ENCODE results near the gene RASA1. TPM values are rescaled to one million over a fixed set of nuclear protein-coding genes. Genes with fewer than 3 reads are reported as not detected.
A peak's percentile ranks its signal among the peaks of the same experiment; 100 is the strongest.
"Not testable (repeated sequence)": the region's sequence is repeated elsewhere in the genome, so short reads cannot be mapped to it uniquely, and the experiment has no call there.

Gene RASA1
- total RNA-seq, 2 experiments from 2014 or later = 15.4 to 16.2 TPM

DNA sequence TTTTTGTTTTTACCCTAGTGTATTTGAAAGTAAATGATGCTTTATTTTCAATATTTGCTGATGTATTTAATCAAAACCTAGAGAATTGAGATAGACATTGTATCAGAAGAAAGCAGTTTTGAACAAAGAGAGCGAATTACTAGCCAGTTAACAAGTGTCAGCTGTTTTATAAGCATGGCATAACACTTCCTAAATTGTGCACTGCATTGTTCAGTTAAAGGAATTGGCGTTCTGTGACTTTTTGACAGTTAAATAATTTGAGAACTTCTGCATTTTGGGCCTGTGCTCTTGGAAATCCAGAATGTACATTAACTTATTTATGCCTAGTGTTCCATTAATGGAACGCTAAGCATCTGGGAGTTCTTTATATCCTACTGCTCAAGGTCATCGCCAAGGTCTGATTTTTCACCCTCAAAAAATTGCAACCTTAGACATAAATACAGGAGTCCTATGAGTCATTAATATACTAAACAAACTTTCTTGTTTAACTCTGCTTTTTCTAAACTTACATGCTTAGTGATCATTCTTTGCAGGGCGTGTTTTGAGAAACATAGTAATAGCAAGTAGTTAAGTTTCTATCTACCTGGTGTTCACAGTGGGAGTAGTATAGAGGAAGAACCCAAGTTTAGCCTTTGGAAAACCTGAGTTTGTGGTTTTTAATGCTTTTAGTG lies 31.1 kb downstream of the RASA1 start:
- Mint-ChIP-seq H3K27ac (no peak overlapping the region), H3K9me3 (no peaks in the 10 kb centered on the region), H3K36me3 (ENCODE audit: low read depth) (peaks cover 8% of the 10 kb centered on the region), H3K4me3 (no peak overlapping the region), H3K4me1 (ENCODE audit: low read depth) (peaks cover 79% of the 10 kb centered on the region), H3K27me3 (ENCODE audit: low read depth) (no peaks in the 10 kb centered on the region)
- intact Hi-C loops (cut with micrococcal nuclease) = loop anchor here (2.0 kb wide), 1 partner anchor 30 kb away; no protein-coding TSS in a partner anchor
- CTCF ChIA-PET = no interaction called here
- no peak for DNase-seq

DNA sequence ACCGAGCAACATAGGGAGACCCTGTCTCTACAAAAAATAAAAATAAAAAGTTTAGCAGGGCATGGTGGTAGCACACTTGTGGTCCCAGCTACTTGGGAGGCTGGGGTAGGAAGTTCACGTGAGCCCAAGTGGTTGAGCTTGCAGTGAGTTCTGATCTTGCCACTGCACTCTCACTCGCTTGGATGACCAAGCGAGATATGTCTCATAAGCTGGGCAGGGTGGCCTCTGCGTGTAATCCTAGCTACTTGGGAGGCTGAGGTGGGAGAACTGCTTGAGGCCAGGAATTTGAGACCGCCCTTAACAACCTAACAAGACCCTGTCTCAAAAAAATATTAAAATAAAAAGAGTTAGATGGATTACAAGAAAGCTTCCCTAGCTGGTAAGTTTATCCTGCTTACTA lies 32.5 kb downstream of the RASA1 start:
- DNase-seq = no peak
- intact Hi-C loops (cut with micrococcal nuclease) = loop anchor here (2.0 kb wide), 2 partner anchors 17 to 41 kb away; no protein-coding TSS in a partner anchor
- Mint-ChIP-seq H3K27ac (no peak overlapping the region), H3K4me3 (no peak overlapping the region), H3K4me1 (ENCODE audit: low read depth) (peaks cover 68% of the 10 kb centered on the region), H3K27me3 (ENCODE audit: low read depth) (no peaks in the 10 kb centered on the region), H3K9me3 (no peaks in the 10 kb centered on the region), H3K36me3 (ENCODE audit: low read depth) (peaks cover 16% of the 10 kb centered on the region)
- CTCF ChIA-PET = no interaction called here

DNA sequence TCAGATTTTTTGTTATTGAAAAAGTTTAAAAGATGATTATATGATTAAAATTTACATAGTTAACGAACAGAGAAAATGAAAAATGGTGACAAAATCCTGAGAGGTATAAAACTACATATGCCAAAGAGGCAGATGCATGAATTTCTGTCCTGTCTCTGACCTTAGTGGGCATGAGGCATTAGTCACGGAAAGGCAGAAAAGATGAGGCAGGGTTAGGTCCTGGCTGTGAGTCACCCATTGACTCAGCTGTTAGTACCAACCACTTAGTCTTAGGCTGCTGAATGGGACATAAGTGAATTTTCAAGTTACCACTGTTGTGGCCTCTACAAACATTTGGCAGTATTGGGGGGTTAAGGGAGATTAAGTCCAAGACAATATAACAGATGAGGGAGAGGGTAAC lies 33.1 kb downstream of the RASA1 start:
- peak; percentile 58 for DNase-seq
- H3K9me3 Mint-ChIP-seq = peaks cover 3% of the 10 kb centered on the region
- CTCF ChIA-PET = no interaction called here
- H3K4me3 Mint-ChIP-seq = no peak overlapping the region
- intact Hi-C loops (cut with micrococcal nuclease) = loop anchor here (2.0 kb wide), 2 partner anchors 18 to 40 kb away; no protein-coding TSS in a partner anchor
- H3K36me3 Mint-ChIP-seq (ENCODE audit: low read depth) = peaks cover 22% of the 10 kb centered on the region
- H3K27me3 Mint-ChIP-seq (ENCODE audit: low read depth) = no peaks in the 10 kb centered on the region
- no peak overlapping the region for H3K27ac Mint-ChIP-seq
- H3K4me1 Mint-ChIP-seq (ENCODE audit: low read depth) = peaks cover 67% of the 10 kb centered on the region

DNA sequence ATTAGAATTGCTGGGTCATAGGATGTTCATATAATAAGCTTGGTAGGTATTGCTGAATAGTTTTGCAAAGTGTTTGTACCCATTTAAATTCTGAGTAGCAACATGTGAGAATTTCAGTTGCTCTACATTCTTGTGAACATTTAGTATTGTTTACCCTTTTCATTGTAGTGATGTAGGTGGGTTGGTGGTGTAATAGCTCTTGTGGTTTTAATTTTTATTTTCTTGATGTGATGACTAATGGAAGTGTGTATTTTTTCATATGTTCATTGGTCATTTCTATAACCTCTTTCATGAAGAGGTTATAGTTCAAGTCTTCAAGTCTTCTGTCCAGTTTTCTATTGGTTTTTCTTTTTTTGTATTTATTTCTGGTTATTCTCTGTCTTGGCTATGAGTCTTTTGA lies 34.4 kb downstream of the RASA1 start:
- intact Hi-C loops (cut with micrococcal nuclease) = no loop called here
- Mint-ChIP-seq H3K27ac (no peak overlapping the region), H3K36me3 (ENCODE audit: low read depth) (peaks cover 31% of the 10 kb centered on the region), H3K9me3 (peaks cover 4% of the 10 kb centered on the region), H3K4me3 (no peak overlapping the region), H3K27me3 (ENCODE audit: low read depth) (no peaks in the 10 kb centered on the region), H3K4me1 (ENCODE audit: low read depth) (peaks cover 61% of the 10 kb centered on the region)
- CTCF ChIA-PET = interaction anchor here (0.6 kb wide), 1 partner anchor 47 kb away, joined by 6 read pairs; no protein-coding TSS in a partner anchor
- no peak for DNase-seq

DNA sequence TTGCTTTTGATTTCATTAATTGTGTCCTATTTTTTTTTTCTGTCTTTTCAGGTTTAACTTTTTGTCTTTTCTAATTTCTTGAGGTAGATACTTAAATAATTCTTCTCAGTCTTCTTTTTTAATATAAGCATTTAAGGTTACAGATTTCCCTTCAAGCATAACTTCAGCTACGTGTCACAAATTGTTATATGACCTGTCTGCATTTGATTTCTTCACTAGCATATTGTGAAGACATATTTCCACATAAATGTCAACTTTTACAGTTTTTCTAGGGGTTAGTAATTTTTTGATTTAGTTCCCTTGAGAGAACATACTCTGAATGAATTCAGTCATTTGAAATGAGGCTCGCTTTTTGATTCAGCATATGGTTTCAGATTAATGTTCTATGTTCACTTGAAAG lies 35.6 kb downstream of the RASA1 start:
- peaks cover 55% of the 10 kb centered on the region for H3K4me1 Mint-ChIP-seq (ENCODE audit: low read depth)
- intact Hi-C loops (cut with micrococcal nuclease) = no loop called here
- CTCF ChIA-PET = no interaction called here

DNA sequence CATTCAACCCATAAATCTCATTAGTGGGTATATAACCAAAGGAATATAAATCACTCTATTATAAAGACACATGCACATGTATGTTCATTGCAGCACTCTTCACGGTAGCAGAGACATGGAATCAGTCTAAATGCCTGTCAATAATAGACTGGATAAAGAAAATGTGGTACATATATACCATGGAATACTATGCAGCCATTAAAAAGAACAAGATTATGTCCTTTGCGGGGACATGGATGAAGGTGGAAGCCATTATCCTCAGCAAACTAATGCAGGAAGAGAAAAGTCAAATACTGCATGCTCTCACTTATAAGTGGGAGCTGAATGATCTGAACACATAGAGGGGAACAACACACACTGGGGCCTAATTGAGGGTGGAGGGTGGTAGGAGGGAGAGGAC lies 38.4 kb downstream of the RASA1 start:
- peaks cover 31% of the 10 kb centered on the region for H3K36me3 Mint-ChIP-seq (ENCODE audit: low read depth)
- H3K27me3 Mint-ChIP-seq (ENCODE audit: low read depth); DNase-seq; intact Hi-C loops (cut with micrococcal nuclease); H3K9me3 Mint-ChIP-seq; H3K27ac Mint-ChIP-seq; H3K4me3 Mint-ChIP-seq: not testable (repeated sequence)
- H3K4me1 Mint-ChIP-seq (ENCODE audit: low read depth) = peaks cover 49% of the 10 kb centered on the region
- CTCF ChIA-PET = interaction anchor here (1.2 kb wide), 1 partner anchor 293 kb away, joined by 3 read pairs; no protein-coding TSS in a partner anchor

More for the DNA sequence above, 35.6 kb downstream of the RASA1 start:
- DNase-seq = no peak
- H3K4me3 Mint-ChIP-seq = no peak overlapping the region
- no peak overlapping the region for H3K27ac Mint-ChIP-seq
- H3K36me3 Mint-ChIP-seq (ENCODE audit: low read depth) = peaks cover 31% of the 10 kb centered on the region
- peaks cover 4% of the 10 kb centered on the region for H3K9me3 Mint-ChIP-seq
- no peaks in the 10 kb centered on the region for H3K27me3 Mint-ChIP-seq (ENCODE audit: low read depth)

DNA sequence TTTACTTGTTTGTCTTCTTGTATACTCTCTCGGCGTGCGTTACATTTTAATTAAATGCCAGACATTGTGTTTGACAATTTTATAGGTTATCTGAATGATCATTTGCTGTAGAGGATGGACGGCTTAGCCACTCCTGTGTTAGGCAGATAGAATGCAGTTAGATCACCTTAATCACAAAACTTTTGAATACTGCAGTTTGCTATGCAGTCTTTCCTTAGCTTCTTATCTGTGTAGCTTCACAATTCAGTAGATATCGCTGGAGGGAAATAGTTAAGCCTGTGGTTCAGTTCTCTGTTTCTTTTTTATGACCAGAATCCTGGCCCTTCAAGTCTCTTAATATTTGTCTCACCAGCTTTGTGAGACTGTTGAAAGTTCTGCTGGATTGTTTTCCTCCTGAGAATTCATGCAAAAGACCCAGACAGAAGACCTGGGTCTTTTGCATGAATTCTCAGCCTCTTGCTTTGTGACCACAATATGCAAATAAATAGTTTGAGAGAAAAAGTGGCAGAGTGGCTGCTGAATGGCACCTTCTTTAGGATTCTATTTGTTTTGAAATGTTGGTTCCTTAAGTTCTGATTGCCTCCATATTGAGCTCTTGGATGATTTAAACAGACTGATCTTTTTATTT lies 40.2 kb downstream of the RASA1 start:
- intact Hi-C loops (cut with micrococcal nuclease) = no loop called here
- no peak for DNase-seq
- Mint-ChIP-seq H3K27me3 (ENCODE audit: low read depth) (no peaks in the 10 kb centered on the region), H3K4me1 (ENCODE audit: low read depth) (peaks cover 47% of the 10 kb centered on the region), H3K9me3 (peaks cover 4% of the 10 kb centered on the region), H3K36me3 (ENCODE audit: low read depth) (peaks cover 28% of the 10 kb centered on the region), H3K27ac (no peak overlapping the region), H3K4me3 (no peak overlapping the region)
- CTCF ChIA-PET = interaction anchor here (0.7 kb wide), 1 partner anchor 281 kb away, joined by 4 read pairs; no protein-coding TSS in a partner anchor

DNA sequence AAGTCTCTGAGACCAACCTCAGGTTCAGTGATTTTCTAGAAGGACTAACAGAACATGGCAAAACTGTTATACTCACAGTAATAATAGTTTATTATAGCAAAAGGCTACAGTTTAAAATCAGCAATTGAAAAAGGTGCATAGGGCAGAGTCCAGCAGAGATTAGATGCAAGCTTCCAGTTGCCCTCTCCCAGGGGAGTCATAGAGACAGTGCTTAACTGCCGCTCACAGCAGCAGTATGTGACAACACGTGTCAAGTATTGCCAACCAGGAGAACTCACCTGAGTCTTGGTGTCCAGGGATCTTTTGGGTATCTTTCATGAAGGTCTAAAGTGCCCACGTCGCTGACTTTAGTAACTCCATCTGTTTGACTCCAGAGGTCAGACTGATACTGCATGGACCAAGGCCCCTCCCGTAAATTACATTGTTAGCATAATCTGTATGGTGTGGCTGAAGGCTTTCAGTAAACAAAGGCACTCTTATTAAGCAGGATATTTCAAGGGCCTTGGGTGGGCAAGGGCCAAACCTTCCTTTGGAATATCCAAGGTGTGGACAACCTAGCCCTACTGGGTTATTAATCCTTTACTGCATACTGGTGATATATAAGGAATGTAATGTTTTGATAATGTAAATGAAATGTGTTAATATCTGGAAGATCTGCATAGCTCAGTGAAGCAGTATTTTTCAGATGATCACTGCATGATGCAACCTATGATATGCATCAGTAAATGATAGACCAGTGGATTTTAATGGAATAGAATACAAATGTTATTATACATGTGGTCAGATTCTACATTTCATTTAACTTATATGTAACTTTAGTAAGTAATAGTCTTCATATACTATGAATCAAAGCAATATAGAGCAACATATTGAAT lies 44.0 kb downstream of the RASA1 start:
- no peak overlapping the region for H3K4me3 Mint-ChIP-seq
- H3K27me3 Mint-ChIP-seq (ENCODE audit: low read depth) = no peaks in the 10 kb centered on the region
- intact Hi-C loops (cut with micrococcal nuclease) = no loop called here
- CTCF ChIA-PET = no interaction called here
- H3K4me1 Mint-ChIP-seq (ENCODE audit: low read depth) = peaks cover 57% of the 10 kb centered on the region
- no peaks in the 10 kb centered on the region for H3K9me3 Mint-ChIP-seq
- no peak overlapping the region for H3K27ac Mint-ChIP-seq
- no peak for DNase-seq
- H3K36me3 Mint-ChIP-seq (ENCODE audit: low read depth) = peaks cover 6% of the 10 kb centered on the region

DNA sequence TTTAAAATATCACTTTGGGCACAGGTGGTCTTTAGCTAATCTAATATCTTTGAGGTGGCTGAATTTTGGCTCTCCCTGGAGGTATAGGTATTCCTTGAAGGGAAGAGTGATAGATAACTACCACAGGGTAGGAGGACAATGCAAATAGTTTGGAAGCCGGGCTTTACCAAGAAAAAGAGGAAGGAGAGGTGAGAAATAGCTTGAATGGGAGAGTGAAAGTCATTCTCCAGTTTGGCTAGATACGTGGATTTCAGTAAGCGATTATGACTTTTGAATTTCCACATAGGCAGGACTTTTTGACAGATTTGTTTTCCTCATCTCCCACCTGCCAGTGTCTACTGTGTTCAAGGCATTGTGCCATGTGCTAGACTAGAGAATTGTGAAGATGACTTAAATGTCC lies 45.5 kb downstream of the RASA1 start:
- intact Hi-C loops (cut with micrococcal nuclease) = no loop called here
- Mint-ChIP-seq H3K4me1 (ENCODE audit: low read depth) (peaks cover 50% of the 10 kb centered on the region), H3K27ac (no peak overlapping the region), H3K4me3 (no peak overlapping the region), H3K9me3 (no peaks in the 10 kb centered on the region), H3K27me3 (ENCODE audit: low read depth) (no peaks in the 10 kb centered on the region), H3K36me3 (ENCODE audit: low read depth) (peaks cover 12% of the 10 kb centered on the region)
- CTCF ChIA-PET = no interaction called here
- DNase-seq = no peak

DNA sequence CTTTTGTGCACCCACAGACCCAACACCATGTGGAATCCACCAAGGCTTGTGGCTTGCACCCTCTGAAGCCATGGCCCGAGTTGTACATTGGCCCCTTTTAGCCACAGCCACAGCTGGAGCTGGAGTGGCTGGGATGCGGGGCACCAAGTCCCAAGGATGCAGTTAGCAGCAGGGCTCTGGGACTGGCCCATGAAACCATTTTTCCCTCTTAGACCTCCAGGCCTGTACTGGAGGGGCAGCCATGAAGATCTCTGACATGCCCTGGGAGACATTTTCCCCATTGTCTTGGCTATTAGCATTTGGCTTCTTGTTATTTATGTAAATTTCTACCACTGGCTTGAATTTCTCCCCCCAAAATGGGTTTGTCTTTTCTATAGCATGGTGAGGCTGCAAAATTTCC lies 51.8 kb downstream of the RASA1 start:
- peaks cover 29% of the 10 kb centered on the region for H3K36me3 Mint-ChIP-seq (ENCODE audit: low read depth)
- peaks cover 6% of the 10 kb centered on the region for H3K9me3 Mint-ChIP-seq
- DNase-seq = no peak
- H3K27ac Mint-ChIP-seq = no peak overlapping the region
- intact Hi-C loops (cut with micrococcal nuclease) = no loop called here
- no peaks in the 10 kb centered on the region for H3K27me3 Mint-ChIP-seq (ENCODE audit: low read depth)
- CTCF ChIA-PET = no interaction called here
- H3K4me1 Mint-ChIP-seq (ENCODE audit: low read depth) = peaks cover 43% of the 10 kb centered on the region
- no peak overlapping the region for H3K4me3 Mint-ChIP-seq

DNA sequence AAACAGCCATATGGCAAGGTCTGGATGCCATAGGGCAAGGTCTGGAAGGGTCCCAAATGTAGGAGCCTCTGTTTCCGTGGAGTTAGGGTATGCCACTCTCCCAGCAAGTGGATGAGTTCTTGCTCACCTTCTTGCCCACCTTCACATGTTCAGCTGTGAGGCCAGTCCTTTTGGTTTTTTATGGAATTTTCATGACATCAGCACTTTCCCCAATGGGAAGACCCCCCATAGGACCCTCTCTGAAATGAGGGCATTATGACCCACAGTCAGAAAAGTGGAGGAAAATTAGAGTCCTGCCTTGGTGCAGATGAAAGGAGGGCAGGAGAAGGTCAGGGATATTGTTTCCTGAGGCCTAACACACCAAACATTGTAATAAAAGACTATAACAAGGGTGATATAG lies 53.9 kb downstream of the RASA1 start:
- no peak overlapping the region for H3K27ac Mint-ChIP-seq
- H3K27me3 Mint-ChIP-seq (ENCODE audit: low read depth) = no peaks in the 10 kb centered on the region
- intact Hi-C loops (cut with micrococcal nuclease) = no loop called here
- CTCF ChIA-PET = no interaction called here
- DNase-seq = no peak
- peaks cover 52% of the 10 kb centered on the region for H3K4me1 Mint-ChIP-seq (ENCODE audit: low read depth)
- peaks cover 27% of the 10 kb centered on the region for H3K36me3 Mint-ChIP-seq (ENCODE audit: low read depth)
- peaks cover 6% of the 10 kb centered on the region for H3K9me3 Mint-ChIP-seq
- H3K4me3 Mint-ChIP-seq = no peak overlapping the region

DNA sequence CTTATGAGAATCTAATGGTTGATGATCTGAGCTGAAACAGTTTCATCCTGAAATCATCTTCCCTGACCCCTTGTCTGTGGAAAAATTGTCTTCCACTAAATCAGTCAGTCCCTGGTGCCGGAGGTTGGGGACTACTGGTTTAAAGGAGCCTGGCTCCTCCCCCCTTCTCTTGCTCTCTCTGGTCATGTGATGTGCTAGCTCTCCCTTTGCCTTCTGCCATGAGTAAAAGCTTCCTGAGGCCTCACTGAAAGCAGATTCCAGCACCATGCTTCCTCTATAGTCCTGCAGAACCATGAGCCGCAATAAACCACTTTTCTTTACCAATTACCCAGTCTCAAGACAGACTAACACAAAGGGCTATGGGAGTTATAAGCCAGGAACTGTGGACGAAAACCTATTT lies 54.7 kb downstream of the RASA1 start:
- DNase-seq = no peak
- peaks cover 53% of the 10 kb centered on the region for H3K4me1 Mint-ChIP-seq (ENCODE audit: low read depth)
- intact Hi-C loops (cut with micrococcal nuclease) = no loop called here
- H3K36me3 Mint-ChIP-seq (ENCODE audit: low read depth) = peaks cover 27% of the 10 kb centered on the region
- no peak overlapping the region for H3K27ac Mint-ChIP-seq
- no peaks in the 10 kb centered on the region for H3K27me3 Mint-ChIP-seq (ENCODE audit: low read depth)
- H3K4me3 Mint-ChIP-seq = no peak overlapping the region
- H3K9me3 Mint-ChIP-seq = peaks cover 6% of the 10 kb centered on the region
- CTCF ChIA-PET = interaction anchor here (1.1 kb wide), 1 partner anchor 442 kb away, joined by 3 read pairs; no protein-coding TSS in a partner anchor

Measured in activated naive CD4-positive, alpha-beta T cell treated with anti-CD3 and anti-CD28 coated beads for 36 hours (primary cell).